GM19238 (cell line): ENCODE results near the gene TAF9B.
"Not testable (repeated sequence)": the region's sequence is repeated elsewhere in the genome, so short reads cannot be mapped to it uniquely, and the experiment has no call there.

Experiments used
- DNase-seq: peaks from one replicate; pipeline ENCODE4 v3.0.0; 2011; ENCODE audit warnings: low spot score; ENCODE audit not compliant: insufficient read length

The TAF9B gene

GRCh38 chrX:78116766-78117165, 22.7 kb downstream of the TAF9B start:
- no peak for DNase-seq

- DNase-seq, result no peak
These were observed 23.1 kb downstream of the TAF9B start for GRCh38 chrX:78116365-78116764.

GRCh38 chrX:78111140-78111931, 28.1 kb downstream of the TAF9B start:
- DNase-seq, result no peak

- DNase-seq, result no peak
These were observed 30.0 kb downstream of the TAF9B start for GRCh38 chrX:78109458-78109857.

GRCh38 chrX:78106651-78106986, 32.8 kb downstream of the TAF9B start:
- DNase-seq, result no peak

GRCh38 chrX:78105944-78106650, 33.4 kb downstream of the TAF9B start:
- DNase-seq, result no peak

- no peak for DNase-seq
These were observed 34.8 kb downstream of the TAF9B start for GRCh38 chrX:78104447-78105176.

- DNase-seq, result peak; percentile 75
These were observed 35.6 kb downstream of the TAF9B start, which contains the start of gene PGK1 for GRCh38 chrX:78103623-78104446. Gene PGK1, plus strand, starts transcription at chrX:78104248. Its CDS starts 93 bp downstream, at chrX:78104341.

GRCh38 chrX:78103001-78103622, 36.3 kb downstream of the TAF9B start:
- DNase-seq, result no peak

GRCh38 chrX:78102091-78102490, 37.4 kb downstream of the TAF9B start:
- DNase-seq, result no peak

- DNase-seq, result no peak
These were observed 41.3 kb downstream of the TAF9B start for GRCh38 chrX:78098108-78098507.

- DNase-seq, result no peak
These were observed 47.2 kb downstream of the TAF9B start for GRCh38 chrX:78092296-78092695.

- DNase-seq, result not testable (repeated sequence)
These were observed 58.0 kb downstream of the TAF9B start for GRCh38 chrX:78081413-78081812.
